Ovary (tissue), 9 donors: ENCODE data around the gene SLC4A8. TPM values are rescaled to one million over a fixed set of nuclear protein-coding genes. Genes with fewer than 3 reads are reported as not detected.
A peak's percentile ranks its signal among the peaks of the same experiment; 100 is the strongest.

Source experiments
- DNase-seq, 5 donors: peaks; one replicate each; pipeline ENCODE4 v3.0.0-alpha.2; 2019 to 2020
- H3K27ac ChIP-seq, 2 donors: fragments of 200-600 bp; one replicate each; pipeline versions ENCODE4 v1.5.1 to v1.8.0; 2019 to 2022
- H3K27me3 ChIP-seq: fragments of 200-600 bp; one replicate; pipeline ENCODE4 v1.8.0; 2022
- H3K36me3 ChIP-seq: fragments of 200-600 bp; sonication (generic); one replicate; pipeline ENCODE4 v1.5.1; 2019
- H3K4me1 ChIP-seq: one replicate; pipeline ENCODE4 v1.8.1; 2013; ENCODE audit warnings: mild to moderate bottlenecking, moderate library complexity; ENCODE audit not compliant: insufficient read depth
- H3K4me3 ChIP-seq: fragments of 200-600 bp; sonication (generic); one replicate; pipeline ENCODE4 v1.5.1; 2017
- H3K9me3 ChIP-seq, 2 donors: fragments of 200-600 bp in 1 of 2; sonication (generic) in 1 of 2; one replicate each; pipeline versions ENCODE4 v1.5.1 to v1.8.1; 2013 to 2019; ENCODE audit warnings: mild to moderate bottlenecking in 1 of 2, moderate library complexity in 1 of 2
- CTCF ChIP-seq, 3 donors: fragments of 450-650 bp in 2 of 3; fragments of 200-600 bp in 1 of 3; IDR thresholded peaks; one replicate each; pipeline versions ENCODE4 v1.5.1 to v1.8.0; 2016 to 2022; ENCODE audit warnings: antibody characterized with exemption in 3 of 3, mild to moderate bottlenecking in 1 of 3
- EP300 ChIP-seq: sonication (generic); formaldehyde crosslinking; IDR thresholded peaks from one replicate; pipeline ENCODE4 v1.6.1; 2017; ENCODE audit warnings: antibody characterized with exemption
- POLR2A ChIP-seq: fragments of 450-650 bp; IDR thresholded peaks from one replicate; pipeline ENCODE4 v1.6.1; 2017; ENCODE audit warnings: antibody characterized with exemption, mild to moderate bottlenecking, moderate library complexity
- WGBS, 3 donors: extraction: QIAGEN DNeasy Blood & Tissue Kit in 1 of 3; methylation state at CpG; one replicate each; pipeline versions ENCODE4 v1.1.5 to v1.1.7; 2013 to 2017; 5-methylcytosine and 5-hydroxymethylcytosine counted together
- intact Hi-C, 4 donors: fragments of 100-400 bp; cut with DNase I; formaldehyde crosslinking; loops; one replicate each; pipeline versions ENCODE4 v1.11.0 to v1.15.1; 2022 to 2023
- polyA plus RNA-seq, 2 donors: library from polyadenylated mRNA; stranded (reverse); fragments of 200-250 nt in 1 of 2; fragments of 350-450 nt in 1 of 2; fragmentation: Illumina TruSeq in 1 of 2; extraction: RNeasy Lipid Tissue Mini Kit (QIAGEN cat#74804) in 1 of 2; gene quantifications; one replicate each; pipeline ENCODE4 v1.2.3, GENCODE V29; 2013 to 2014
- total RNA-seq, 7 donors: library from RNA; depleted of rRNA in 2 of 7; stranded (reverse); fragments of >200 nt in 2 of 7; fragmentation: NEBNext Ultra II Directional in 3 of 7; extraction: Animal tissue kit (Norgen Biotek cat#: 25700) in 3 of 7; gene quantifications; one replicate each; pipeline versions ENCODE4 v1.1.0 to v1.2.4, GENCODE V29; 2016 to 2023
- donor health status: DM: no; HTN: no; CAD: no; lungs with moderate emphysema.
- donor health status: DM: no; HTN: no; CAD: no.
- donor health status: Bipolar disorder and iron deficiency.
- donor health status: DM: yes; HTN: yes; CAD: no.
- donor health status: DM: no; HTN: no; CAD: no.
- donor health status: DM: yes; HTN: yes; CAD: no.

SLC4A8 gene
- total and polyA plus RNA-seq, 9 donors: 1.5 to 18.5 (median 7.8) TPM

DNA sequence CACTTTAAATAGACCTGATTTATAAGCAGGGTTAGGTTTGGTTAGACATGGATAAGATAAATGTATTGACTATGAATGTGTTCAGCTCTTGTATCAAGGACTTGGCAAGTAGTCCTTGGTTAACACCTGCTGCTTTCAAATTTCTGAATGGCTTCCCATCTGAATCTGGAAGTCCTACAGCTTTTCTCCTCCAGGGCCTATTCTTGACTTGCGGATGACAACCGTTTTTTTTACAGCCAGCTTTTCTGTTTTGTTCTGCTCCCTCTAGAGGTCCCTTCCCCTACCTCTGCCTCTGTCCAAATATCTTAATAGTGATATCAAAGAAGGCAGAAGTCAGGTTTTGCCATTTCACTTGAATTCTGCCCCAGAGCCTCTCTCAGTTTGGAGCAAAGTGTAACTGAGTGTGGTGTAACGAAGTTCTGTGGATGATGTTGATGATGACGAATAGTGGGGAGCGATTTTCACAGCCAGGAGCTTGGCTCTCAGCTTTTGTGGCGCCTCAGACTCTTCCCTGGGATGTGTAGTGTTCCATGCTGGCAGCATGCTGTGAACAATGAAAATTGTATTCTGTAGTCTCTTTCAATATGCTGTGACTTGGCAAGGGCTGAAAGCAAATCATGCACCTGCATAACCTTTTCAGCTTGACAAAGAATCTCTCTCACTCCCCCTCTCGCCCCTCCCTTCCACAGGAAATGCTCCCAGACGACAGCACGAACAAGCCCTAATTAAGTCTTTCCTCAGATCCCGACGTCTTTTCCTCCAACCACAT lies 5.0 kb upstream of the SLC4A8 start:
- TF ChIP-seq POLR2A: no peak
- TF ChIP-seq CTCF (IDR thresholded peaks at IDR 0.05): no peak
- no peak for TF ChIP-seq EP300
- WGBS, 3 donors: 41 to 47% (median 43%) methylated on average over 11 of the region's 11 CpGs
- H3K27me3 ChIP-seq: no peaks in the 10 kb centered on the region
- H3K4me3 ChIP-seq: no peak overlapping the region
- H3K27ac ChIP-seq: no peak overlapping the region
- no peaks in the 10 kb centered on the region for H3K36me3 ChIP-seq
- H3K9me3 ChIP-seq: no peaks in the 10 kb centered on the region
- H3K4me1 ChIP-seq: no peaks in the 10 kb centered on the region
- no peak for DNase-seq
- intact Hi-C loops: loop anchor here in 3 of 4 donors (2.0 to 5.0 kb wide), 3 partner anchors 111 to 113 kb away; no protein-coding TSS in a partner anchor

DNA sequence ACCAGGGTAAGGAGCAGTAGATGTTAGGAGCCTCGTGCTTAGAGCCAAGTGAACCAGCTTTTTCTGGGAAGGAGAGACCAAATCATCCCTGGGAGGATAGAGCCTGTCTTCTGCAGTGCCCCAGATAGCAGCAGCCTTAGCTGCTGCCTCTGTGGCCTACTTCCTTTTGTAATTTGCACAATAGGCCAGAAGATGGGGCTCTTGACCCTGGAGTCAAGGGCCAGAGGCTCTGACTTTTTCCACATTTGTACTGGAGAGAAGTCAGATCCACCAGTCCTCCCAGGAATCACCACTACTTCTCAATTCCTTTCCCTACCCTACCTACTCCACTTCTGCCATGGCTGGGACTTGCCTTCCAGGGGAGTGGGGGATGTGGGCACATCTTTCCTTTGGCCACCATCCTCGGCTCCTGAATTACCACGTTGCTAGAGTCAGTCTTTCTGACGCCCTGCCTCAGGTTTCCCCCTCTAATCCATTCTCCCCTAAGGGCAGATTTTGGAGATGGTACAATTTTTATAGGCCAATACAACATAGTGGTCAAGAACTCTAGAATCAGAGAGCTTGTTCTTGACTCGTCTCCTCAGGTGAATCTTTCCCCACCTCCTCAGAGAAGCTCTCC lies 3.3 kb upstream of the SLC4A8 start:
- DNase-seq: peak; percentile 43 to 62 (median 57)
- intact Hi-C loops: loop anchor here in 3 of 4 donors (2.0 to 5.0 kb wide), 3 partner anchors 109 to 111 kb away; no protein-coding TSS in a partner anchor

DNA sequence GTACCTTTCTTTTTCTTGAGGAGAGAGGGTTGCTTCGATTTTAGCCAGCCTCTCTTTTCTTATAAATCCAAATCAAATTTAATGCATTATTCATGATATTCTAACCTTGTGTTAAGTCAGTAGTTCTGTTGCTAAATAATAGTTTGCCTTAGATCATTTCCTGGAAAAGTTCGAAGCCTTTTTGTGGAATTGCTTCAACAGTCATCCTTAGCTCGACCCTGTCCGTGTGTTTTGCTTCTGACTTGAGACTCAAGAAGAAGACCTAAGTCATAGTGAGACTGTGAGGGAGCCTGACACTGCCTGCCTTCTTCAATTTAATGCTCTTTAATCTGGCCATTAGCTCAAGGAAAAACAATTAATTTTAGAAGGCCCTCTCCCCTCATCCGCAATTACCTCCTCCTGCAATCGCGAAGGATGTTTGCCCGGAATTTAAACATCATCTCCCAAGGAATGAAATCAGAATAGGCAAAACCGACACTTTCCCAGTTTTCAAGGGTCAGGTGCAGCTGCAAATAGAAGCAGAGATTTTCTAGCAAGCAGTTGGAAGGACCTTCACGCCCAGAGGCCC lies 453 bp upstream of the SLC4A8 start:
- no peaks in the 10 kb centered on the region for H3K27me3 ChIP-seq
- TF ChIP-seq EP300 (no peak), POLR2A (no peak), CTCF (IDR thresholded peaks at IDR 0.05) (peak in 1 of 3 donors; percentile 19)
- H3K9me3 ChIP-seq: no peaks in the 10 kb centered on the region
- 11 to 15% (median 12%) methylated on average over 10 of the region's 10 CpGs for WGBS, 3 donors
- H3K4me3 ChIP-seq: no peak overlapping the region
- DNase-seq: no peak
- H3K36me3 ChIP-seq: no peaks in the 10 kb centered on the region
- no peaks in the 10 kb centered on the region for H3K4me1 ChIP-seq
- H3K27ac ChIP-seq: peak overlapping the region in 1 of 2 donors; percentile 34
- intact Hi-C loops: loop anchor here in 1 of 4 donors (5.0 kb wide), 1 partner anchor 108 kb away; no protein-coding TSS in a partner anchor

More for the DNA sequence above, 3.3 kb upstream of the SLC4A8 start:
- Histone ChIP-seq H3K27ac (no peak overlapping the region), H3K4me1 (no peaks in the 10 kb centered on the region), H3K9me3 (no peaks in the 10 kb centered on the region), H3K36me3 (no peaks in the 10 kb centered on the region), H3K27me3 (no peaks in the 10 kb centered on the region), H3K4me3 (no peak overlapping the region)
- 50 to 63% (median 56%) methylated on average over 5 of the region's 5 CpGs for WGBS, 3 donors
- TF ChIP-seq POLR2A: no peak
- no peak for TF ChIP-seq EP300
- peak in 2 of 3 donors; percentile 44 to 56 for TF ChIP-seq CTCF (IDR thresholded peaks at IDR 0.05)

DNA sequence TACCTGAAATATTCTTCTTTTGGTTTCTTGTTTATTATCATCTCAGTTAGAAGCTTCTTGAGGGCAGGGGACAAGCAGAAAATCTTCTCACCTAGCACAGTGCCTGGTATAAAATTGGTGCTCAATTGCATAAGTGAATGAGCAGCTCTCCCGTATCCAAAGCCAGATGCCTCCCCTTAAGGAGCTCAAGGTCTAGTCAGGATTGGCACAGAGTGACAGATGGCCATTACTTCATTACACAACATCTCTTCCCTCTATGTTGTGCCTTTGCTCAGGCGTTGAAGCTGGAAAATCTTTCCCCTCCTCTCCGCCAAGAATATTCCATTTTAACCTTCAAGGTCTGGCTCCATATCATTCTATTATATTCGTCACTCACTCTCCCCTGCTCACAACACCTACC lies 3.6 kb downstream of the SLC4A8 start:
- Histone ChIP-seq H3K36me3 (no peaks in the 10 kb centered on the region), H3K27ac (no peak overlapping the region), H3K4me3 (no peak overlapping the region), H3K4me1 (no peaks in the 10 kb centered on the region), H3K27me3 (no peaks in the 10 kb centered on the region), H3K9me3 (no peaks in the 10 kb centered on the region)
- no peak for TF ChIP-seq EP300
- TF ChIP-seq CTCF (IDR thresholded peaks at IDR 0.05): no peak
- no peak for TF ChIP-seq POLR2A
- WGBS, 3 donors: 89 to 91% (median 90%) methylated on average over 4 of the region's 4 CpGs
- DNase-seq: no peak
- intact Hi-C loops: no loop called here
